Uterus (tissue), 4 donors: Measurements from ENCODE around the gene PAPOLB. TPM values are rescaled to one million over a fixed set of nuclear protein-coding genes. Genes with fewer than 3 reads are reported as not detected.
A peak's percentile ranks its signal among the peaks of the same experiment; 100 is the strongest.

Experiments used
- DNase-seq, 2 donors: peaks; one replicate each; pipeline ENCODE4 v3.0.0-alpha.2; 2019 to 2020
- H3K27ac ChIP-seq, 2 donors: fragments of 200-600 bp; sonication (generic); 1 replicate in 1 of 2; 2 replicates in 1 of 2; pipeline ENCODE4 v1.5.1; 2016 to 2018
- H3K27me3 ChIP-seq, 2 donors: fragments of 200-600 bp; sonication (generic); one replicate each; pipeline ENCODE4 v1.5.1; 2018 to 2019; ENCODE audit warnings: control low read depth in 1 of 2
- H3K36me3 ChIP-seq, 2 donors: fragments of 200-600 bp; sonication (generic); one replicate each; pipeline ENCODE4 v1.5.1; 2019; ENCODE audit warnings: control low read depth in 1 of 2
- H3K4me1 ChIP-seq, 2 donors: fragments of 200-600 bp; sonication (generic); one replicate each; pipeline ENCODE4 v1.5.1; 2018 to 2019; ENCODE audit warnings: control low read depth in 1 of 2
- H3K4me3 ChIP-seq, 2 donors: fragments of 200-600 bp; sonication (generic); 1 replicate in 1 of 2; 2 replicates in 1 of 2; pipeline ENCODE4 v1.5.1; 2018 to 2019; ENCODE audit warnings: mild to moderate bottlenecking in 1 of 2
- H3K9me3 ChIP-seq, 2 donors: fragments of 200-600 bp; sonication (generic); one replicate each; pipeline ENCODE4 v1.5.1; 2019; ENCODE audit warnings: control low read depth in 1 of 2
- POLR2A ChIP-seq, 2 donors: fragments of 450-650 bp; IDR thresholded peaks; one replicate each; pipeline ENCODE4 v1.6.1; 2016; ENCODE audit warnings: antibody characterized with exemption in 2 of 2, mild to moderate bottlenecking in 1 of 2, moderate library complexity in 1 of 2
- intact Hi-C: fragments of 100-400 bp; cut with DNase I; formaldehyde crosslinking; loops from one replicate; pipeline ENCODE4 v1.15.1; 2023; ENCODE audit warnings: low total_unique reads
- total RNA-seq, 4 donors: library from RNA; depleted of rRNA in 3 of 4; stranded (reverse); fragments of >200 nt in 3 of 4; gene quantifications; one replicate each; pipeline versions ENCODE4 v1.1.0 to v1.2.4, GENCODE V29; 2014 to 2023
- TF ChIP-seq, protein P1 (sequence below), 4 experiments: fragments of 200-600 bp in 2 of 4; fragments of 450-650 bp in 2 of 4; sonication (generic) in 2 of 4; IDR thresholded peaks; one replicate each; pipeline ENCODE4 v1.5.1; 2016 to 2019; ENCODE audit warnings: antibody characterized with exemption in 4 of 4, mild to moderate bottlenecking in 2 of 4, moderate library complexity in 1 of 4
- donor health status: DM: yes; HTN: yes; CAD: no.

PAPOLB gene
- total RNA-seq, 4 donors from 2014 or later: 0.24 to 1.6 (median 0.29) TPM; not detected in 1

DNA sequence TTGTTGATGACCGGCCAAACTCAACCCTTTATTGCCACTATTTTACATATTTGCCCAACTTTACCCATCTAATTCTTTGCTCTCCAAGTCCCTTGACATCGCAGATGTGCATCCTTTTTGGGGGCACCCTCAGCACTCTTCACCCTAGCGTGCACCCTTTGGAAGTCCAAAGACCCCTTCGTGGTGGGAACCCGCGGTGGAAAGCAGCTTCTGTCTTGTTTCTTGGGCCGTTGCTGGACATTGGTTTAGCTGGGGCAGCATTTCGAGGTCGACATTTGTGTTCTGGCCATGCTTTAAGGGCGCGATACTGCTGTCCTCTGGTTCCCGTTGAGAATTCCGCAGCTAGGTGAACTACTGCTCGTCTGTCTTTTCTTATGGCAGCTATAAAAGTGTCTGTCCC lies 326 bp upstream of the PAPOLB start:
- H3K27ac ChIP-seq: no peak overlapping the region
- no peaks in the 10 kb centered on the region for H3K36me3 ChIP-seq
- no peaks in the 10 kb centered on the region for H3K27me3 ChIP-seq
- intact Hi-C loops: no loop called here
- H3K9me3 ChIP-seq: no peaks in the 10 kb centered on the region
- H3K4me1 ChIP-seq: no peaks in the 10 kb centered on the region
- no peak for DNase-seq
- H3K4me3 ChIP-seq: peak overlapping the region; percentile 0 to 10
- no peak for TF ChIP-seq POLR2A (IDR thresholded peaks at IDR 0.05)
- TF ChIP-seq, protein P1, sequence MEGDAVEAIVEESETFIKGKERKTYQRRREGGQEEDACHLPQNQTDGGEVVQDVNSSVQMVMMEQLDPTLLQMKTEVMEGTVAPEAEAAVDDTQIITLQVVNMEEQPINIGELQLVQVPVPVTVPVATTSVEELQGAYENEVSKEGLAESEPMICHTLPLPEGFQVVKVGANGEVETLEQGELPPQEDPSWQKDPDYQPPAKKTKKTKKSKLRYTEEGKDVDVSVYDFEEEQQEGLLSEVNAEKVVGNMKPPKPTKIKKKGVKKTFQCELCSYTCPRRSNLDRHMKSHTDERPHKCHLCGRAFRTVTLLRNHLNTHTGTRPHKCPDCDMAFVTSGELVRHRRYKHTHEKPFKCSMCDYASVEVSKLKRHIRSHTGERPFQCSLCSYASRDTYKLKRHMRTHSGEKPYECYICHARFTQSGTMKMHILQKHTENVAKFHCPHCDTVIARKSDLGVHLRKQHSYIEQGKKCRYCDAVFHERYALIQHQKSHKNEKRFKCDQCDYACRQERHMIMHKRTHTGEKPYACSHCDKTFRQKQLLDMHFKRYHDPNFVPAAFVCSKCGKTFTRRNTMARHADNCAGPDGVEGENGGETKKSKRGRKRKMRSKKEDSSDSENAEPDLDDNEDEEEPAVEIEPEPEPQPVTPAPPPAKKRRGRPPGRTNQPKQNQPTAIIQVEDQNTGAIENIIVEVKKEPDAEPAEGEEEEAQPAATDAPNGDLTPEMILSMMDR (IDR thresholded peaks at IDR 0.05): no peak

GRCh38 chr7:4861227-4861626 lies 603 bp downstream of the PAPOLB start:
- Histone ChIP-seq H3K4me1 (no peaks in the 10 kb centered on the region), H3K27me3 (no peaks in the 10 kb centered on the region), H3K4me3 (peak overlapping the region in 1 of 2 donors; percentile 0), H3K27ac (no peak overlapping the region), H3K36me3 (no peaks in the 10 kb centered on the region), H3K9me3 (no peaks in the 10 kb centered on the region)
- intact Hi-C loops: no loop called here
- DNase-seq: no peak
- TF ChIP-seq, protein P1 (IDR thresholded peaks at IDR 0.05): no peak
- TF ChIP-seq POLR2A (IDR thresholded peaks at IDR 0.05): no peak

DNA sequence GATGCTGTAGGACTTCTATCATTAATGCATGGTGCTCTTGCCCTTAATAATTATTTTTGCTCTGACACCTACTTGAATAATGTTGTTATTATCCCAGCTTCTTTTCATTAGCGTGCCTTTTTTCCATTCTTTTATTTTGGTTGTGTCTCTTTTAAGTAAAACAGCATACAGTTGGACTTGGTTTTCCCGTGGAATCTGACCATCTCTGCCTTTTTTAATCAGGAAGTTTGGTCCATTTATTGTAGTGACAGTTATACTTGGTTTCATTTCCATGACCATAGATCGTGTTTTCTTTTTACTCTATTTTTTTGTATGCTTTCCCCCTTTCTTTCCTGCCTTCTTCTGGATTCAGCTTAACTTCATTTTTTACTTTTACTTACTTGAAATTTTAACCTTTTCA lies 4.6 kb downstream of the PAPOLB start:
- Histone ChIP-seq H3K9me3 (no peaks in the 10 kb centered on the region), H3K4me1 (no peaks in the 10 kb centered on the region), H3K36me3 (no peaks in the 10 kb centered on the region), H3K27me3 (no peaks in the 10 kb centered on the region), H3K4me3 (no peak overlapping the region), H3K27ac (no peak overlapping the region)
- intact Hi-C loops: no loop called here
- TF ChIP-seq POLR2A (IDR thresholded peaks at IDR 0.05): no peak
- TF ChIP-seq, protein P1 (IDR thresholded peaks at IDR 0.05): no peak
- no peak for DNase-seq

GRCh38 chr7:4856336-4857057 lies 5.3 kb downstream of the PAPOLB start:
- no peaks in the 10 kb centered on the region for H3K36me3 ChIP-seq
- DNase-seq: no peak
- no peaks in the 10 kb centered on the region for H3K9me3 ChIP-seq
- H3K4me3 ChIP-seq: no peak overlapping the region
- no peaks in the 10 kb centered on the region for H3K4me1 ChIP-seq
- TF ChIP-seq, protein P1 (IDR thresholded peaks at IDR 0.05): no peak
- no peak for TF ChIP-seq POLR2A (IDR thresholded peaks at IDR 0.05)
- intact Hi-C loops: no loop called here
- H3K27ac ChIP-seq: no peak overlapping the region
- no peaks in the 10 kb centered on the region for H3K27me3 ChIP-seq

DNA sequence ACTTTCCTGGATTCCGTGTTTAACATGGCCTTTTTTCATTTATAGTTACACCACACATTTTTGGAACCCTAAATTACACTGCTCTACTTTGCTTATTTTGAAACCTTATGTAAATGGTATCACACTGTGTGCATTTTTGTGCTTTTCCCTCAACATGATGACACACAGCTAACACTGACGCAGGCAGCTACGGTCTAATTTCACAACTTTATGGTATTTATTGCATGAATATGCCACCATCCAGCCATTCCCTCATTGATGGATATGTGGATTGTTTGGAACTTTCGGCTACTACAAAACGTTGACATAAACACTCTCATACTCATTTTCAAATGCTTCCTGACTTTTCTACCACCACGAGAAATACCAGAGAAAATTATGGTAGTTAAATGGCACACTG lies 6.9 kb downstream of the PAPOLB start:
- Histone ChIP-seq H3K27me3 (no peaks in the 10 kb centered on the region), H3K27ac (no peak overlapping the region), H3K36me3 (no peaks in the 10 kb centered on the region), H3K4me1 (no peaks in the 10 kb centered on the region), H3K4me3 (no peak overlapping the region), H3K9me3 (no peaks in the 10 kb centered on the region)
- DNase-seq: no peak
- TF ChIP-seq, protein P1 (IDR thresholded peaks at IDR 0.05): no peak
- no peak for TF ChIP-seq POLR2A (IDR thresholded peaks at IDR 0.05)
- intact Hi-C loops: no loop called here
